Keratinocyte (primary cell): ENCODE results near the gene CNPY1.

Experiments used
- EZH2 ChIP-seq: IDR thresholded peaks from one replicate; pipeline ENCODE4 v1.6.1; 2012; ENCODE audit warnings: inconsistent platforms, mild to moderate bottlenecking, low read length, moderate library complexity
- TF ChIP-seq, protein P1 (sequence below), 3 experiments: IDR thresholded peaks in 1 of 3; conservative IDR thresholded peaks in 1 of 3; optimal IDR thresholded peaks in 1 of 3; 2 replicates in 2 of 3; 3 replicates in 1 of 3; pipeline versions ENCODE3 to v1.5.1; 2011; ENCODE audit warnings: low read length in 3 of 3, mild to moderate bottlenecking in 3 of 3, moderate library complexity in 2 of 3, control low read depth in 1 of 3, inconsistent platforms in 1 of 3; ENCODE audit not compliant: insufficient read depth in 2 of 3; ENCODE audit errors: extremely low read depth in 1 of 3

GRCh38 chr7:155547161-155547791, 917 bp upstream of the CNPY1 start:
- TF ChIP-seq, protein P1, sequence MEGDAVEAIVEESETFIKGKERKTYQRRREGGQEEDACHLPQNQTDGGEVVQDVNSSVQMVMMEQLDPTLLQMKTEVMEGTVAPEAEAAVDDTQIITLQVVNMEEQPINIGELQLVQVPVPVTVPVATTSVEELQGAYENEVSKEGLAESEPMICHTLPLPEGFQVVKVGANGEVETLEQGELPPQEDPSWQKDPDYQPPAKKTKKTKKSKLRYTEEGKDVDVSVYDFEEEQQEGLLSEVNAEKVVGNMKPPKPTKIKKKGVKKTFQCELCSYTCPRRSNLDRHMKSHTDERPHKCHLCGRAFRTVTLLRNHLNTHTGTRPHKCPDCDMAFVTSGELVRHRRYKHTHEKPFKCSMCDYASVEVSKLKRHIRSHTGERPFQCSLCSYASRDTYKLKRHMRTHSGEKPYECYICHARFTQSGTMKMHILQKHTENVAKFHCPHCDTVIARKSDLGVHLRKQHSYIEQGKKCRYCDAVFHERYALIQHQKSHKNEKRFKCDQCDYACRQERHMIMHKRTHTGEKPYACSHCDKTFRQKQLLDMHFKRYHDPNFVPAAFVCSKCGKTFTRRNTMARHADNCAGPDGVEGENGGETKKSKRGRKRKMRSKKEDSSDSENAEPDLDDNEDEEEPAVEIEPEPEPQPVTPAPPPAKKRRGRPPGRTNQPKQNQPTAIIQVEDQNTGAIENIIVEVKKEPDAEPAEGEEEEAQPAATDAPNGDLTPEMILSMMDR (optimal IDR thresholded peaks at IDR 0.05 in 1 of 3, IDR thresholded peaks at IDR 0.05 in 1 of 3, conservative IDR thresholded peaks at IDR 0.05 in 1 of 3; ENCODE audit: extremely low read depth in 1 of 3, insufficient read depth in 2 of 3, low read length in 3 of 3), result no peak
- TF ChIP-seq EZH2, result no peak
